Raji (cell line): Measurements from ENCODE around the gene B4GALT4.

ENCODE experiments used
- POLR2A ChIP-seq: IDR thresholded peaks from 2 replicates; pipeline ENCODE4 v1.6.1; 2011; ENCODE audit warnings: low read depth, low read length, control low read depth; ENCODE audit not compliant: insufficient read depth

The B4GALT4 gene

DNA sequence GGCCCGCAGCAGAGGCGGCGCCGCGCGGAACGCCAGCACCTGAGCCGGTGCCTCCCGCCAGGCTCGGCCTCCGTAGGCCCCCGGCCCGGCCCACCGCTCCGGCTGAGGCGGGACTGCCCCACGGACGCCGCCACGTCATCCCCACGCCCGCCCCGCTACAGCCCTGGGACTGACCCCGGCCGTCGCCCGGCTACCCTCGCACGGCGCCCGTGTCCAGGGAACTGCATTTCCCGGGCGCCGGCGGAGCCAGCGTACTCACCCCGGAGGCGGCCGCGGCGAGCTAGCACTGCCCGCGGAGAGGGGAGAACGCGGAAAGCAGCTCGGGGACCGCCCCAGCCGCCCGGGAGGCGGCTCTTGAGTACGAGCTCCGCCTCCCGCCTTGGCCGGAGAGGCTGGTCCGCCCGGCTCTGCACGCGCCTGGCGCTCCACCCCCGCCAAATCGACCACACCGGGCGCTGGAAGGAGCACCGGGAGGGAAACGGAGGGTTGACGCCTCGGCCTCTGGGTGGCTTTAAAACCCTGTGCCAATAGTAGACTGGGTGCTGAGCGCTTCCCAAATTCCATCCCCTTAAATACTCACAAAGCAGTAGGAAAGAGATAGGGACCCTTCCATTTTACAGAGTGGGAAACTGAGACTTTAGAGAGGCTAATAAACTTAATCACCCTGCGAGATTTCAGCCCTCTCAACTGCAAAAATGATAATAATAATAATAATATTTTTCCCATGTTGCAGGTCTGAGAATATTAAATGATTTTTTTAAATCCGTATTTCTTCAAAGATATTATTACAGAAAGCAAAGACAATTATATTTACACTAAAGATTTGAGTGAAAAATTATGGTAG is at the start of gene B4GALT4:
Gene B4GALT4 (minus strand): TSS at position 288 of the 844 bp plus-strand sequence. CDS start 10,779 bp downstream, outside the sequence.
- TF ChIP-seq POLR2A = peak; percentile 72

GRCh38 chr3:119289404-119289770 is 48.7 kb upstream of the B4GALT4 start:
- TF ChIP-seq POLR2A = no peak

DNA sequence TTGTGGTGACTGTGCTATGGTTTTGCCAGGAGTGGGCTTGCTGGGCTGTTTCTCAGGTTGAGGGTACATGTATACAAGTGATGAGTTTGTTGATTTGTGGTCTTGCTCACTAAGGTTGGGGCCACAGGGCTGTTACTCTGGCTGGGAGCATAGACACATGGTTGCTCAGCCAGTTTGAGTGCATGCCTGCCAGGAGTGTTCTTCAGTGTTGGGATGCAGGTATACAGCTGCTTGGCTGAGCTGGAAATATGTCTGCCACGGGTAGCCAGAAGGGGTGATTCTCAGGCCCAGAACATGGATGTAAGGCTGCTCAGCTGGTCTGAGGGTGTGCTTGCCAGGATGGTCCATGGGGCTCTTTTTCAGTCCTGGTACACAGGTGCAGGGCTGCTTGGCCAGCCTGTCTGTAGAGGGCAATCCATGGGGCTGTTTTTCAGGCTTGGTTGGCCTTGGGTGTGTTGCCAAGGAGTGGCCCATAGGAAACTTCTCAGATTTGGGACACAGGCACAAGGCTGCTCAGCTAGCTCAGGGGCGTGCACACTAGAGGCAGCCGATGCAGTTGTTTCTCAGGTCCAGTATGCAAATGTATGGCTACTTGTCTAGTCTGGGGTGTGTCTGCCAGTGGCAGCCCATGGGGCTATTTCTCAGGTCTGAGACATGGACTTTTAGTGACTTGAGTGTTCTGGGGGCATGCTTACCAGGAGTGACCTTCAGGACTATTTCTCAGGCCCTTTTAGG is 48.2 kb upstream of the B4GALT4 start:
- TF ChIP-seq POLR2A = no peak

- no peak for TF ChIP-seq POLR2A
Measured at GRCh38 chr3:119279584-119280243, 39.0 kb upstream of the B4GALT4 start.

DNA sequence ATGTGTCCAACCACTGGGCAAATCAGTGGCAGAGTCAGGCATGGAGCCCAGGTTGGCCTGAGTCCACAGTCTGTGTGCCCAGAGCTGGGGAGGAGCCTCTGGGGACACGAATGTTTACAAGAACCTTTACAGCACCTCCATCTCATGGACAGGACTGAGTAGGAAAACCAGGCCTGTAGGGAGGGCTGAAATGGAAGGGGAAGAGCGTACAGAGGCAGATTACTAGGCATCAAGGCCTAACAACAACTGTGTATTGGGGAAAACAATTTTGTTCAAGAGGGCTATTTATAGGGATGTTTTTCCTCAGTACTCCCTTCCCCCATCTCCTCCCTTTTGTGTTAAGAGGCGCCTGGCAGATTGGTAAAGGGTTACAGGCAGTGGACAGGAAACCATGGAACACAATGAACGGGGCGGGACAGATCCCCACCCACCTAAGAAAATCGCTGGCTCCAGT is 38.5 kb upstream of the B4GALT4 start:
- TF ChIP-seq POLR2A = no peak

DNA sequence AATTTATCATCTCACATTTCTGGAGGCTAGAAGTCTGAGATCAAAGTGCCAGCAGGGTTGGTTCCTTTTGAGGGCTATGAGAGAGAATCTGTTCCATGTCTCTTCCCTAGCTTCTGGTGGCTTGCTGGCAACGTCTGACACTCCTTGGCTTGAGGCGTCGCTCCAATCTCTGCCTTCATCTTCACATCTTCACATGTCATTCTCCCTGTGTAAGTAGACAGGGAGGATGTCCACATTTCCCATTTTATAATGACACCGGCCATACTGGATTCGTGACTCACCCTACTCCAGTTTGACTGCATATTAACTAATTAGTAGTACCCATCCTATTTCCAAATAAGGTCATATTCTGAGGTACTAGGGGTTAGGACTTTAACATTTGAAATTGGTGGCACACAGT is 36.0 kb upstream of the B4GALT4 start:
- no peak for TF ChIP-seq POLR2A

DNA sequence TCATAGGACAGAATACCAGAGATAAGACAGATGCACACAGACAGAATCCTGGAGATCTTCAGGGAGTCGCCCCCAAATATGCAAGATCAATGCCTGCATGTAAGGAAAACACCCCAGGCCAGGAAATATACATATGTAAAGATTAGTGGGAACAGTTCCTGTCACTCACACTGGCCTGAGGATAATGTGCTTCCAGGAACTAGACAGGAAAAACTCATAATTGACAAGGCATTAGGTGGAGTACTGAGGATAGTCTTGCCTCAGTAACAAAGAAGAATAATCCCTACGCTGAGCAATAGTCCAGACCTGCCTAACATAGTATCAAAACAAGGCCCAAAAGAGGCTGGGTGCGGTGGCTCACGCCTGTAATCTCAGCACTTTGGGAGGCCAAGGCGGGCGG is 20.4 kb upstream of the B4GALT4 start:
- TF ChIP-seq POLR2A = no peak

GRCh38 chr3:119259821-119260220 is 19.1 kb upstream of the B4GALT4 start:
- no peak for TF ChIP-seq POLR2A

GRCh38 chr3:119258915-119259314 is 18.2 kb upstream of the B4GALT4 start:
- no peak for TF ChIP-seq POLR2A

- no peak for TF ChIP-seq POLR2A
Measured at GRCh38 chr3:119257654-119258410, 17.2 kb upstream of the B4GALT4 start.

- TF ChIP-seq POLR2A = no peak
Measured at GRCh38 chr3:119257111-119257510, 16.4 kb upstream of the B4GALT4 start.

GRCh38 chr3:119255214-119255613 is 14.5 kb upstream of the B4GALT4 start:
- TF ChIP-seq POLR2A = no peak

- no peak for TF ChIP-seq POLR2A
Measured at GRCh38 chr3:119245778-119246177, 5.1 kb upstream of the B4GALT4 start.

DNA sequence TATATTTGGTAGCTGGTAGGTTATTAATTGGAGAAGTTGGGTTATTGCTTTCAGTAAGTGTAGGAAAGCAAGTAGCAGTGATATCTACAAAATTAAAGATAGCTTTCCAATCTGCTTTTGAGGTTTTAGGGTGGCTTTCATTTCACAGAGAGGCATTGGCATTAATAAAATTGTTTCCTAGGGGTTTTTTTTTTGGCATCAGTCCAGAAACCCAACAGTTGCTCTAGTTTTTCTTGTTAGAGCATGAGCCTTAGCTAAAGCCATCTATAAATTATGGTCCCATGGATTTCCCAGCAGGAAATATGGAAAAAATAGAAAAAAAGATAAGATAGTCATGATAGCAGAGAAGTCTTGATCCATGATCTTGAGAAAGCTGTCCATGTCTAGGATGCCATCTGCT is 3.0 kb upstream of the B4GALT4 start:
- TF ChIP-seq POLR2A = no peak

DNA sequence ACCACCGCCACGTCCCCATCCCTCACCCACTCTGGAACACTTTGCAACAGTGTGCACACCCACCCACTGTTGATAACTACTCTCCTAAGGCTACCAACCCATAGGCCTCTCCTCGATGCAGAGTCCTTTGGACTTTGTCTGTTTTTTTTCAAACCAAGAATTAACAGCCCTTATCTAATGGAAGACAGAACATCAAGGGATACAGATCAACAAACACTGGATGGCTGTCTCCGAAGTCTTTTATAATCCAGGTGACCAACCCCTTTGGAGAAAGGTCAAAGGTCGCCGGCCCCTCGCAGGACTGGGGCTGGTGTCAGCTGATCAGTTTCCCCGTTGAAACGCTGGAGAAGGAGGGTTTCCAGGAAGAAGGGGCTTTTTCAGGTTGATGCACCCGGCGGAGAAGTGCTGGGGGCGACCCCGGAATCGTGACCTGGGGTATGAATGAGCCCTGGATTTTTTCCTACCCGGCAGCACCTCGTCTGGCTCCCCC is 532 bp downstream of the B4GALT4 start:
- TF ChIP-seq POLR2A = no peak
